GM10248 (cell line): ENCODE data around the gene FALEC.

Experiments
- CTCF ChIA-PET: fragments of 300-600 bp; sonication (Branson Sonifier 250); formaldehyde crosslinking; extraction: SDS; loops from one replicate; lab custom pipeline; 2021; ENCODE audit warnings: antibody characterized with exemption; lab: Yijun Ruan, JAX
- POLR2A ChIA-PET: fragments of 350-650 bp; sonication (Branson Sonifier 250); formaldehyde crosslinking; extraction: SDS; loops from one replicate; lab custom pipeline; 2020; ENCODE audit warnings: antibody characterized with exemption; lab: Yijun Ruan, JAX
- DNase-seq: peaks from one replicate; pipeline ENCODE4 v3.0.0; 2012; ENCODE audit errors: extremely low spot score
- TF ChIP-seq, protein P1 (sequence below): IDR thresholded peaks from 2 replicates; pipeline ENCODE4 v1.5.1; 2012; ENCODE audit warnings: mild to moderate bottlenecking, low read depth; ENCODE audit errors: extremely low read depth, missing control alignments, control extremely low read depth

FALEC gene

GRCh38 chr1:150551051-150551783, 35.7 kb downstream of the FALEC start:
- ChIA-PET POLR2A (interaction anchor here (0.5 to 1.2 kb wide), 2 partner anchors 11 to 473 kb away, joined by 4 to 6 read pairs; no protein-coding TSS in a partner anchor), CTCF (interaction anchor here (1.0 to 9.0 kb wide), 4 partner anchors 10 to 297 kb away, joined by 3 to 100 read pairs (median 25); partner anchors contain the start of gene TARS2)
- no peak for DNase-seq
- TF ChIP-seq, protein P1, sequence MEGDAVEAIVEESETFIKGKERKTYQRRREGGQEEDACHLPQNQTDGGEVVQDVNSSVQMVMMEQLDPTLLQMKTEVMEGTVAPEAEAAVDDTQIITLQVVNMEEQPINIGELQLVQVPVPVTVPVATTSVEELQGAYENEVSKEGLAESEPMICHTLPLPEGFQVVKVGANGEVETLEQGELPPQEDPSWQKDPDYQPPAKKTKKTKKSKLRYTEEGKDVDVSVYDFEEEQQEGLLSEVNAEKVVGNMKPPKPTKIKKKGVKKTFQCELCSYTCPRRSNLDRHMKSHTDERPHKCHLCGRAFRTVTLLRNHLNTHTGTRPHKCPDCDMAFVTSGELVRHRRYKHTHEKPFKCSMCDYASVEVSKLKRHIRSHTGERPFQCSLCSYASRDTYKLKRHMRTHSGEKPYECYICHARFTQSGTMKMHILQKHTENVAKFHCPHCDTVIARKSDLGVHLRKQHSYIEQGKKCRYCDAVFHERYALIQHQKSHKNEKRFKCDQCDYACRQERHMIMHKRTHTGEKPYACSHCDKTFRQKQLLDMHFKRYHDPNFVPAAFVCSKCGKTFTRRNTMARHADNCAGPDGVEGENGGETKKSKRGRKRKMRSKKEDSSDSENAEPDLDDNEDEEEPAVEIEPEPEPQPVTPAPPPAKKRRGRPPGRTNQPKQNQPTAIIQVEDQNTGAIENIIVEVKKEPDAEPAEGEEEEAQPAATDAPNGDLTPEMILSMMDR, result no peak

DNA sequence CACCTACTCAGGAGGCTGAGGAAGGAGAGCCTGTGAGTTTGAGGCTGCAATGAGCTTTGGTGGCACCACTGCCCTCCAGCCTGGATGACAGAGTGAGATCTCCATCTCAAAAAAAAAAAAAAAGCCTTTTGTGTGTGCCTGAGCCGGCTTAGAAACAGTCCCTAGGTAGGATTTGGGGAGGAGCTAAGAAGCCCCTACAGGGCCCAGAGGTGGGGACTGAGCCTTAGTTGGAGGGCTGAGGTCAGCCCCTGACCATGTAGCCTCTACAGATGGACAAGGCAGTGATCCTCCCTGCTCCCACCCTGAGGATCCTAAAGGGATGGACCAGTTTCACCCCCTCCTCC, 36.2 kb downstream of the FALEC start:
- CTCF ChIA-PET, result interaction anchor here (1.0 to 9.0 kb wide), 4 partner anchors 9 to 298 kb away, joined by 3 to 100 read pairs (median 25); partner anchors contain the start of gene TARS2
- TF ChIP-seq, protein P1, result no peak

DNA sequence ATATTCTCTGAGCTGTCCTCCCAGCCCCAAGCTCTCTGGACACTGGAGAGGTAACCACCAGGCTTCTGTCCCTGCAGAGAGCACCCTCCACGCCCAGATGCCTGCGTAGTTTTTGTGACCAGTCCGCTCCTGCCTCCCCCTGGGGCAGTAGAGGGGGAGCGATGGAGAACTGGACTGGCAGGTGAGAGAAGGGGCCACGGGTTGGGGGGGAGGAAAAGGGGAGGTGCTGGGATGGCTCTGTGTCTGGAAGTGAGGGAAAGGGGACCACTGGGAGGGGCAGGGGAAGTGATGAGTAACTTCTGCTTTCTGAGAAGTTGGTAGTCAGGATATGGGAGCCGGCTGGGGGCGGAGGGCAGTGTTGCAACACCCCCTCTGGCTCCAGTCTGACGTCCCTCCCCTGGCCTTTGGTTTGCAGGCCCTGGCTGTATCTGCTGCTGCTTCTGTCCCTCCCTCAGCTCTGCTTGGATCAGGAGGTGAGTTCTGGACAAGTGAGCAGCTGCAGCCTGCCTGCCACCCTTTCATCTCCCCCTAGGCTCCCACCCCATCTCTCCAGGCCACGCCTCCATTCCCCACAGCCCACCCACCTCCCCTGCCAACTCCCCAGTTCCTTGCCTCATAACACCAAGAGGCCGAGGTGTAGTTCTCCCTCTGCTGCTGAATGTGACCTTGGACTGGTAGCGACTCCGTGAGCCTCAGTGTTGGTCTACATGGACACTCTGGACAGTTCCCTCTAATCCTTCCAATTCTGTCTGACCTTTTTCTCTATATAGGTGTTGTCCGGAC, 36.8 kb downstream of the FALEC start:
- ChIA-PET POLR2A (interaction anchor here (0.6 to 1.2 kb wide), 2 partner anchors 10 to 53 kb away, joined by 3 to 6 read pairs; no protein-coding TSS in a partner anchor), CTCF (interaction anchor here (1.0 to 9.0 kb wide), 4 partner anchors 9 to 298 kb away, joined by 3 to 100 read pairs (median 25); partner anchors contain the start of gene TARS2)
- no peak for DNase-seq
- TF ChIP-seq, protein P1, result no peak

More for the DNA sequence above, 36.2 kb downstream of the FALEC start:
- no peak for DNase-seq
- POLR2A ChIA-PET, result interaction anchor here (0.5 to 1.2 kb wide), 3 partner anchors 10 to 473 kb away, joined by 3 to 6 read pairs (median 4); no protein-coding TSS in a partner anchor

GRCh38 chr1:150552911-150553289, 37.3 kb downstream of the FALEC start:
- CTCF ChIA-PET, result interaction anchor here (7.9 to 9.0 kb wide), 2 partner anchors 8 to 20 kb away, joined by 47 to 100 read pairs; no protein-coding TSS in a partner anchor

GRCh38 chr1:150553392-150554085, 38.0 kb downstream of the FALEC start:
- TF ChIP-seq, protein P1, result no peak
- POLR2A ChIA-PET, result no interaction called here
- DNase-seq, result no peak
- CTCF ChIA-PET, result interaction anchor here (0.8 to 9.0 kb wide), 4 partner anchors 7 to 20 kb away, joined by 3 to 100 read pairs (median 25); no protein-coding TSS in a partner anchor

More at GRCh38 chr1:150552911-150553289, 37.3 kb downstream of the FALEC start:
- no peak for DNase-seq
- POLR2A ChIA-PET, result no interaction called here
- TF ChIP-seq, protein P1, result no peak
